Pulmonary artery endothelial cell (primary cell): ENCODE measurements around the gene TBX2. TPM values are rescaled to one million over a fixed set of nuclear protein-coding genes. Genes with fewer than 3 reads are reported as not detected.

Experiments
- DNase-seq: peaks from one replicate; pipeline ENCODE4 v3.0.0-alpha.2; 2011; ENCODE audit warnings: low read depth, low spot score
- total RNA-seq: library from RNA; depleted of rRNA; stranded (reverse); fragments of >200 nt; gene quantifications from 2 replicates; pipeline ENCODE4 v1.2.3, GENCODE V29; 2014

TBX2 gene
- total RNA-seq, 1 donor from 2014 or later, result not detected

- DNase-seq, result no peak
These were observed 2.5 kb downstream of the TBX2 start for GRCh38 chr17:61402073-61402541.

- no peak for DNase-seq
These were observed 3.5 kb downstream of the TBX2 start for GRCh38 chr17:61402978-61403800.

- DNase-seq, result no peak
These were observed 4.4 kb downstream of the TBX2 start for GRCh38 chr17:61403801-61404662.

GRCh38 chr17:61404663-61404912 is 4.9 kb downstream of the TBX2 start:
- no peak for DNase-seq

GRCh38 chr17:61404913-61405685 is 5.5 kb downstream of the TBX2 start:
- no peak for DNase-seq

GRCh38 chr17:61405686-61406536 is 6.3 kb downstream of the TBX2 start:
- no peak for DNase-seq

GRCh38 chr17:61406537-61406845 is 6.8 kb downstream of the TBX2 start:
- no peak for DNase-seq

GRCh38 chr17:61406971-61407911 is 7.6 kb downstream of the TBX2 start:
- DNase-seq, result no peak

GRCh38 chr17:61408151-61409041 is 8.8 kb downstream of the TBX2 start:
- no peak for DNase-seq

- DNase-seq, result no peak
These were observed 9.9 kb downstream of the TBX2 start for GRCh38 chr17:61409301-61410112.

- no peak for DNase-seq
These were observed 10.7 kb downstream of the TBX2 start for GRCh38 chr17:61410141-61411010.

GRCh38 chr17:61411011-61411260 is 11.3 kb downstream of the TBX2 start:
- DNase-seq, result no peak

- no peak for DNase-seq
These were observed 11.9 kb downstream of the TBX2 start for GRCh38 chr17:61411261-61412142.

GRCh38 chr17:61412143-61412859 is 12.7 kb downstream of the TBX2 start:
- DNase-seq, result no peak

GRCh38 chr17:61412860-61413660 is 13.4 kb downstream of the TBX2 start:
- DNase-seq, result no peak
